H1 (cell line): ENCODE results near the gene ABCC6.

Experiments
- RBBP5 ChIP-seq: IDR thresholded peaks from 2 replicates; pipeline ENCODE4 v1.7.1; 2012; ENCODE audit warnings: low read depth, mild to moderate bottlenecking, inconsistent platforms, low read length, moderate library complexity, borderline replicate concordance
- TF ChIP-seq, protein P1 (sequence below), 3 experiments: IDR thresholded peaks; 1 replicate in 2 of 3; 2 replicates in 1 of 3; pipeline versions ENCODE4 v1.5.1 to v1.6.1; 2011; ENCODE audit warnings: low read length in 3 of 3, mild to moderate bottlenecking in 3 of 3, inconsistent platforms in 2 of 3, low read depth in 1 of 3, moderate library complexity in 1 of 3; ENCODE audit not compliant: insufficient read depth in 1 of 3; ENCODE audit errors: control extremely low read depth in 1 of 3

DNA sequence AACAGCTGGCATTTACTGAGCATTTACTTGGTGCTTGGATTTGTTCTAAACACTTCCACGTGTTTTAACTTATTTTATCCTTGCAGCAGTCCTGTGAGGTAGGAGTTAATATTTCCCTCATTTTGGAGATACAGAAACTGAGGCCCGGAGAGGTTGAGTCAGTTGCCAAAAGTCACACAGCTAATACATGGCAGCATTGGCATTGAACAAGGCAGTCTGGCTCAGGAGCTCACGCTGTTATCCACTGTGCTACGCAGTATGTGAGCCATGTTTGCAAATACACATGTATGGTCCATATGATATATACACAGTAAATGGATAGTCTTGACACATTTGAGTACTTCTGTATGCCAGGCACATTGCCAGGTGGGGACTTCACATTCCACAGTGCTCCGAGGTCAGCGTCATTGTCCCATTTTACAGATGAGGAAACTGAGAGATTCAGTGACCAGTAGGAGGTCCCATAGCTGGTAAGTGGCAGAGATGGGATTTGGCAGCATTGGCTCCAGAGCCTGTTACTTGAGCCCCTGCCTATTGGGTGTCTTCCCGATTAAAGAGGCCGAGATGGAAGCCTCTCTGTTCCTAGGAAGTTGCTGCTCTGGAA lies 110.7 kb downstream of the ABCC6 start:
- TF ChIP-seq, protein P1, sequence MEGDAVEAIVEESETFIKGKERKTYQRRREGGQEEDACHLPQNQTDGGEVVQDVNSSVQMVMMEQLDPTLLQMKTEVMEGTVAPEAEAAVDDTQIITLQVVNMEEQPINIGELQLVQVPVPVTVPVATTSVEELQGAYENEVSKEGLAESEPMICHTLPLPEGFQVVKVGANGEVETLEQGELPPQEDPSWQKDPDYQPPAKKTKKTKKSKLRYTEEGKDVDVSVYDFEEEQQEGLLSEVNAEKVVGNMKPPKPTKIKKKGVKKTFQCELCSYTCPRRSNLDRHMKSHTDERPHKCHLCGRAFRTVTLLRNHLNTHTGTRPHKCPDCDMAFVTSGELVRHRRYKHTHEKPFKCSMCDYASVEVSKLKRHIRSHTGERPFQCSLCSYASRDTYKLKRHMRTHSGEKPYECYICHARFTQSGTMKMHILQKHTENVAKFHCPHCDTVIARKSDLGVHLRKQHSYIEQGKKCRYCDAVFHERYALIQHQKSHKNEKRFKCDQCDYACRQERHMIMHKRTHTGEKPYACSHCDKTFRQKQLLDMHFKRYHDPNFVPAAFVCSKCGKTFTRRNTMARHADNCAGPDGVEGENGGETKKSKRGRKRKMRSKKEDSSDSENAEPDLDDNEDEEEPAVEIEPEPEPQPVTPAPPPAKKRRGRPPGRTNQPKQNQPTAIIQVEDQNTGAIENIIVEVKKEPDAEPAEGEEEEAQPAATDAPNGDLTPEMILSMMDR (IDR thresholded peaks at IDR 0.05; ENCODE audit: control extremely low read depth in 1 of 3, insufficient read depth in 1 of 3, low read depth in 1 of 3, low read length in 3 of 3) = no peak
- no peak for TF ChIP-seq RBBP5
